ENCODE data around the gene SEPHS2.

GRCh38 chr16:30406795-30407101 is 38.9 kb downstream of the SEPHS2 start:
- TF ChIP-seq POLR2A (IDR thresholded peaks at IDR 0.05; ENCODE audit: low read length) (no peak), RNF2 (IDR thresholded peaks at IDR 0.05; ENCODE audit: borderline replicate concordance, low read depth) (no peak), MAX (IDR thresholded peaks at IDR 0.05) (no peak), ZC3H11A (IDR thresholded peaks at IDR 0.05) (no peak), NPAS2 (CRISPR knock-in tag; IDR thresholded peaks at IDR 0.05; ENCODE audit: borderline replicate concordance) (no peak), TFCP2L1 (CRISPR knock-in tag; IDR thresholded peaks at IDR 0.05) (no peak), EHF (CRISPR knock-in tag; IDR thresholded peaks at IDR 0.05) (no peak)
- TF ChIP-seq, protein P1, sequence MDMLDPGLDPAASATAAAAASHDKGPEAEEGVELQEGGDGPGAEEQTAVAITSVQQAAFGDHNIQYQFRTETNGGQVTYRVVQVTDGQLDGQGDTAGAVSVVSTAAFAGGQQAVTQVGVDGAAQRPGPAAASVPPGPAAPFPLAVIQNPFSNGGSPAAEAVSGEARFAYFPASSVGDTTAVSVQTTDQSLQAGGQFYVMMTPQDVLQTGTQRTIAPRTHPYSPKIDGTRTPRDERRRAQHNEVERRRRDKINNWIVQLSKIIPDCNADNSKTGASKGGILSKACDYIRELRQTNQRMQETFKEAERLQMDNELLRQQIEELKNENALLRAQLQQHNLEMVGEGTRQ (IDR thresholded peaks at IDR 0.05), result no peak
- TF ChIP-seq, protein P2, sequence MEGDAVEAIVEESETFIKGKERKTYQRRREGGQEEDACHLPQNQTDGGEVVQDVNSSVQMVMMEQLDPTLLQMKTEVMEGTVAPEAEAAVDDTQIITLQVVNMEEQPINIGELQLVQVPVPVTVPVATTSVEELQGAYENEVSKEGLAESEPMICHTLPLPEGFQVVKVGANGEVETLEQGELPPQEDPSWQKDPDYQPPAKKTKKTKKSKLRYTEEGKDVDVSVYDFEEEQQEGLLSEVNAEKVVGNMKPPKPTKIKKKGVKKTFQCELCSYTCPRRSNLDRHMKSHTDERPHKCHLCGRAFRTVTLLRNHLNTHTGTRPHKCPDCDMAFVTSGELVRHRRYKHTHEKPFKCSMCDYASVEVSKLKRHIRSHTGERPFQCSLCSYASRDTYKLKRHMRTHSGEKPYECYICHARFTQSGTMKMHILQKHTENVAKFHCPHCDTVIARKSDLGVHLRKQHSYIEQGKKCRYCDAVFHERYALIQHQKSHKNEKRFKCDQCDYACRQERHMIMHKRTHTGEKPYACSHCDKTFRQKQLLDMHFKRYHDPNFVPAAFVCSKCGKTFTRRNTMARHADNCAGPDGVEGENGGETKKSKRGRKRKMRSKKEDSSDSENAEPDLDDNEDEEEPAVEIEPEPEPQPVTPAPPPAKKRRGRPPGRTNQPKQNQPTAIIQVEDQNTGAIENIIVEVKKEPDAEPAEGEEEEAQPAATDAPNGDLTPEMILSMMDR (IDR thresholded peaks at IDR 0.05), result no peak
